CD14-positive monocyte (primary cell): ENCODE measurements around the gene METTL1. TPM values are rescaled to one million over a fixed set of nuclear protein-coding genes. Genes with fewer than 3 reads are reported as not detected.
A peak's percentile ranks its signal among the peaks of the same experiment; 100 is the strongest.

Experiments
- DNase-seq, 3 donors: peaks; one replicate each; pipeline ENCODE4 v3.0.0-alpha.2; 2011 to 2022
- H2AFZ ChIP-seq: 2 replicates; pipeline ENCODE4 v1.6.0; 2012; ENCODE audit warnings: mild to moderate bottlenecking, low read depth, low read length, inconsistent platforms; ENCODE audit not compliant: insufficient read depth, poor library complexity, severe bottlenecking
- H3K27ac ChIP-seq, 2 donors: 1 replicate in 1 of 2; 2 replicates in 1 of 2; pipeline ENCODE4 v1.5.1; 2012 to 2013; ENCODE audit warnings: low read length in 2 of 2, control low read depth in 1 of 2, inconsistent platforms in 1 of 2, low read depth in 1 of 2, mild to moderate bottlenecking in 1 of 2
- H3K27me3 ChIP-seq, 2 donors: one replicate each; pipeline versions ENCODE4 v1.6.0 to v1.6.1; 2011 to 2013; ENCODE audit warnings: low read length in 2 of 2; ENCODE audit not compliant: control insufficient read depth in 2 of 2, insufficient read depth in 2 of 2
- H3K36me3 ChIP-seq, 2 donors: replicated peaks in 1 of 2; 1 replicate in 1 of 2; 2 replicates in 1 of 2; pipeline versions ENCODE4 v1.5.1 to v1.6.1; 2012 to 2013; ENCODE audit warnings: low read length in 2 of 2, control low read depth in 1 of 2, inconsistent platforms in 1 of 2, mild to moderate bottlenecking in 1 of 2; ENCODE audit not compliant: insufficient read depth in 2 of 2, control insufficient read depth in 1 of 2
- H3K4me1 ChIP-seq, 2 donors: 1 replicate in 1 of 2; 2 replicates in 1 of 2; pipeline versions ENCODE4 v1.5.1 to v1.6.1; 2012 to 2013; ENCODE audit warnings: low read length in 2 of 2, control low read depth in 1 of 2, inconsistent platforms in 1 of 2, mild to moderate bottlenecking in 1 of 2, moderate library complexity in 1 of 2; ENCODE audit not compliant: insufficient read depth in 2 of 2, control insufficient read depth in 1 of 2
- H3K4me2 ChIP-seq: replicated peaks from 2 replicates; pipeline ENCODE3; 2012; ENCODE audit warnings: low read length, moderate library complexity, mild to moderate bottlenecking; ENCODE audit not compliant: poor library complexity, severe bottlenecking; ENCODE audit errors: extremely low read depth
- H3K4me3 ChIP-seq, 3 experiments: fragments of 200-600 bp in 1 of 3; sonication (generic) in 1 of 3; replicated peaks in 1 of 3; 1 replicate in 2 of 3; 2 replicates in 1 of 3; pipeline ENCODE4 v1.5.1; 2011 to 2013; ENCODE audit warnings: low read length in 3 of 3, mild to moderate bottlenecking in 3 of 3, control low read depth in 2 of 3, low read depth in 2 of 3, inconsistent platforms in 1 of 3, moderate library complexity in 1 of 3
- H3K79me2 ChIP-seq: 2 replicates; pipeline ENCODE4 v1.6.0; 2012; ENCODE audit warnings: mild to moderate bottlenecking, control low read depth, inconsistent platforms, low read length, moderate library complexity; ENCODE audit not compliant: insufficient read depth
- H3K9ac ChIP-seq: 2 replicates; pipeline ENCODE4 v1.6.0; 2017; ENCODE audit warnings: low read length, mild to moderate bottlenecking; ENCODE audit not compliant: insufficient read depth, poor library complexity, severe bottlenecking
- H3K9me3 ChIP-seq, 2 donors: replicated peaks in 1 of 2; 1 replicate in 1 of 2; 2 replicates in 1 of 2; pipeline versions ENCODE4 v1.5.1 to v1.6.1; 2012 to 2013; ENCODE audit warnings: low read length in 2 of 2, control low read depth in 1 of 2; ENCODE audit not compliant: control insufficient read depth in 1 of 2, insufficient read depth in 1 of 2
- H4K20me1 ChIP-seq: 2 replicates; pipeline ENCODE4 v1.6.0; 2012; ENCODE audit warnings: mild to moderate bottlenecking, low read length, control low read depth, moderate library complexity; ENCODE audit not compliant: insufficient read depth
- H3K27ac Mint-ChIP-seq, 7 donors: one replicate each; pipeline ENCODE4 v1.8.0; 2020; ENCODE audit warnings: mild to moderate bottlenecking in 7 of 7, mixed read lengths in 7 of 7, moderate library complexity in 6 of 7, inconsistent platforms in 2 of 7
- H3K27me3 Mint-ChIP-seq, 3 donors: one replicate each; pipeline ENCODE4 v1.8.0; 2021 to 2022; ENCODE audit warnings: low read depth in 3 of 3, mild to moderate bottlenecking in 3 of 3, mixed read lengths in 3 of 3, moderate library complexity in 3 of 3, inconsistent platforms in 1 of 3
- H3K36me3 Mint-ChIP-seq, 2 donors: one replicate each; pipeline ENCODE4 v1.8.0; 2020; ENCODE audit warnings: mixed read lengths in 2 of 2, inconsistent platforms in 1 of 2, mild to moderate bottlenecking in 1 of 2
- H3K4me1 Mint-ChIP-seq: one replicate; pipeline ENCODE4 v1.8.0; 2020; ENCODE audit warnings: mild to moderate bottlenecking, mixed read lengths
- H3K4me3 Mint-ChIP-seq, 2 donors: one replicate each; pipeline ENCODE4 v1.8.0; 2020; ENCODE audit warnings: mild to moderate bottlenecking in 2 of 2, mixed read lengths in 2 of 2, moderate library complexity in 1 of 2
- H3K9me3 Mint-ChIP-seq, 7 donors: one replicate each; pipeline ENCODE4 v1.8.0; 2020 to 2022; ENCODE audit warnings: mixed read lengths in 7 of 7, mild to moderate bottlenecking in 6 of 7, moderate library complexity in 6 of 7, inconsistent platforms in 2 of 7
- CTCF ChIP-seq: fragments of 200-600 bp; IDR thresholded peaks from one replicate; pipeline ENCODE4 v1.8.0; 2022; ENCODE audit warnings: antibody characterized with exemption, mild to moderate bottlenecking
- WGBS: methylation state at CpG from one replicate; pipeline ENCODE4 v1.1.5; 2013; ENCODE audit warnings: missing lambda C conversion rate; ENCODE audit not compliant: insufficient coverage; 5-methylcytosine and 5-hydroxymethylcytosine counted together
- intact Hi-C, 2 donors: fragments of 100-400 bp; cut with micrococcal nuclease; formaldehyde crosslinking; loops; one replicate each; pipeline versions ENCODE4 v1.15.0 to v1.15.1; 2023
- polyA plus RNA-seq, 3 donors: library from polyadenylated mRNA; depleted of rRNA in 1 of 3; unstranded in 2 of 3; stranded (reverse) in 1 of 3; fragments of 300-500 nt in 2 of 3; fragments of >200 nt in 1 of 3; fragmentation: Illumina TruSeq in 2 of 3; gene quantifications; 1 replicate in 2 of 3; 2 replicates in 1 of 3; pipeline ENCODE4 v1.2.3, GENCODE V29; 2012 to 2021

The METTL1 gene
- polyA plus RNA-seq, 3 donors = 3.4 to 5.0 (median 3.7) TPM

- Mint-ChIP-seq H3K27ac (peak overlapping the region in 1 of 7 donors; percentile 36), H3K4me1 (peaks cover 54% of the 10 kb centered on the region), H3K9me3 (peaks cover 0 to 7% (median 0%) of the 10 kb centered on the region in 7 donors), H3K27me3 (peaks cover 0 to 4% (median 0%) of the 10 kb centered on the region in 3 donors), H3K4me3 (no peak overlapping the region), H3K36me3 (peaks cover 5 to 9% of the 10 kb centered on the region in 2 donors)
- Histone ChIP-seq H3K4me1 (peaks cover 52 to 53% of the 10 kb centered on the region in 2 donors), H3K27ac (peak overlapping the region in 1 of 2 donors; percentile 81), H3K36me3 (no peaks in the 10 kb centered on the region), H3K4me2 (no peak overlapping the region), H3K27me3 (no peaks in the 10 kb centered on the region), H3K9ac (no peak overlapping the region), H2AFZ (no peak overlapping the region), H3K79me2 (peaks cover 17% of the 10 kb centered on the region), H4K20me1 (no peaks in the 10 kb centered on the region), H3K9me3 (no peaks in the 10 kb centered on the region), H3K4me3 (no peak overlapping the region)
- WGBS = 83% methylated on average over 1 of the region's 1 CpG
- DNase-seq = no peak
- TF ChIP-seq CTCF = no peak
- intact Hi-C loops = loop anchor here in 1 of 2 donors (5.0 kb wide), 1 partner anchor 68 kb away; the partner anchor contains the start of gene CTDSP2
These were observed 7.8 kb upstream of the METTL1 start for GRCh38 chr12:57779736-57780135.

GRCh38 chr12:57777911-57778310 lies 6.0 kb upstream of the METTL1 start:
- H3K36me3 Mint-ChIP-seq = peaks cover 6 to 9% of the 10 kb centered on the region in 2 donors
- no peak overlapping the region for H3K4me3 Mint-ChIP-seq
- Histone ChIP-seq H3K36me3 (no peaks in the 10 kb centered on the region), H3K9ac (no peak overlapping the region), H3K4me1 (peaks cover 52 to 54% of the 10 kb centered on the region in 2 donors), H3K79me2 (peaks cover 4% of the 10 kb centered on the region), H3K4me3 (no peak overlapping the region), H3K27ac (no peak overlapping the region), H3K4me2 (no peak overlapping the region), H2AFZ (no peak overlapping the region), H3K9me3 (no peaks in the 10 kb centered on the region), H4K20me1 (no peaks in the 10 kb centered on the region), H3K27me3 (no peaks in the 10 kb centered on the region)
- no peak overlapping the region for H3K27ac Mint-ChIP-seq
- no peak for DNase-seq
- intact Hi-C loops = no loop called here
- H3K4me1 Mint-ChIP-seq = peaks cover 50% of the 10 kb centered on the region
- TF ChIP-seq CTCF = no peak
- no CpG with 5 or more reads among the region's 7 CpGs for WGBS
- H3K9me3 Mint-ChIP-seq = peaks cover 0 to 7% (median 0%) of the 10 kb centered on the region in 7 donors
- peaks cover 0 to 4% (median 0%) of the 10 kb centered on the region in 3 donors for H3K27me3 Mint-ChIP-seq
